HG03280 (cell line): Measurements from ENCODE around the gene CAMTA2.

Experiments used
- ATAC-seq: cut with Tn5 transposase; IDR thresholded peaks from one replicate; pipeline ENCODE4 v1.9.1; 2021; ENCODE audit warnings: mild to moderate bottlenecking, moderate library complexity; ENCODE audit not compliant: unreplicated experiment

CAMTA2 gene

DNA sequence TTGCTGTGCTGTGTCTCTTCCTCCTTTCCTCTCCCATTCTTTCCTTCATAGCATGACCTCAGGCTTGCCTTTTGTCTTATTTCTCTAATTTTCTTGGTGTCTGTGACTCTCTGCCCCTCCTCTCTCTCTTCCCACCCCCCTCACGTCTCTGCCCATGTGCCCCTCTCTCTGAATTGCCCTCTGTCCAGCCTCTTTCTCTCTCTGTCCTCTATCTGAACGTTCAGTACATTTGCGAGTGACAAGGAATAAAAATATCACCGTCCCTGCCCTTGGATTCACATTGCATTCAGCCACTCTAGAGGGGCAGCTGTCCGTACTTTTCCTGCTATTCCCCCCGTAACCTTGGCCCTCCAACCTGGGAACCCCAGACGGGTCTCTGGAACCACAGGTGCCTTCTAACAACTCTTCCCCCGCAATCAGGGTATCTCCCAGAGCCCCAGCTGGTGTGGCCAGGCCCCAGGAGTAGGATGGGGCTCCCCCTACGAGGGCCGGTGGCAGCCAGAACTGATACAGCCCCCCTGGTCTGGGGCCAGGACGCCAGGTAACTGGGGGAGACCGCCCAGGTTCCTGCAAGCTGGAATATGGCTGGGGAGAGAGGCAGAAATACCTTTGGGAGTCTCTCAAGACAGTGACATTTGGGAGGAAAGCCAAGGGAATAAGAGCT lies 12.1 kb upstream of the CAMTA2 start:
- ATAC-seq, result no peak

DNA sequence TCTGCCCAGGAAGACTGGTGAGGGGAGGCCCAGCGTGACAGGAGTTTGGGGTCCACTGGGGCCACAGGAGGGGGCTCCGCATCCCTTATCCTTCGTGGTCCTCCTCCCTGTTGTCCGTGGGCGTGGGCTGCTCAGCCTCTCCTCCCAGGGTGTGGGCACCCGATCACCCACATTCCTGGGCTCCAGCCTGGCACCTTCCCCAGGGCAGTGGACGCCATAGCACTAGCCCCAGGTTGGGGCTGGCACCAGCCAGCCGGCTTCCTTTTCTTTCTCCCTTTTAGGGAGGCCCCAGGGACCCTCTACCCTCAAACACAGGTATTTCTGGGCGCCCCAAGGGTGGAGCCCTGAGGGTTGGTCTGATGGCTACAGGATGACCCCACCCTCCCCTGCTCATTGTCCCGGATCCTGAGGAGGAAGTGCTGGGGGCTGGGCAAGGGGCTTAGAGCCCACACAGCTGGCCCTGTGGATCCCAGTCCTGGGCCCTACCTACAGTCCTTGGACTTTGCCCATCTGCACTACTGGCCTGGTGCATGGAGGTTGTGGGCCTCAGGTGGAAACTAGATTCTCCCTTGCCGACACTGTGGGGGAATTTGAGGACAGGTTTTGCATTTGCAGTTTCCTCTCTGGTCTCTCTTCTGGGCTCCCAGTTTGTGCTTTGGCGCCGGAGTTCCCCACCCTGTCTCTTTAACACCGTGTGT lies 11.4 kb upstream of the CAMTA2 start:
- ATAC-seq, result no peak

DNA sequence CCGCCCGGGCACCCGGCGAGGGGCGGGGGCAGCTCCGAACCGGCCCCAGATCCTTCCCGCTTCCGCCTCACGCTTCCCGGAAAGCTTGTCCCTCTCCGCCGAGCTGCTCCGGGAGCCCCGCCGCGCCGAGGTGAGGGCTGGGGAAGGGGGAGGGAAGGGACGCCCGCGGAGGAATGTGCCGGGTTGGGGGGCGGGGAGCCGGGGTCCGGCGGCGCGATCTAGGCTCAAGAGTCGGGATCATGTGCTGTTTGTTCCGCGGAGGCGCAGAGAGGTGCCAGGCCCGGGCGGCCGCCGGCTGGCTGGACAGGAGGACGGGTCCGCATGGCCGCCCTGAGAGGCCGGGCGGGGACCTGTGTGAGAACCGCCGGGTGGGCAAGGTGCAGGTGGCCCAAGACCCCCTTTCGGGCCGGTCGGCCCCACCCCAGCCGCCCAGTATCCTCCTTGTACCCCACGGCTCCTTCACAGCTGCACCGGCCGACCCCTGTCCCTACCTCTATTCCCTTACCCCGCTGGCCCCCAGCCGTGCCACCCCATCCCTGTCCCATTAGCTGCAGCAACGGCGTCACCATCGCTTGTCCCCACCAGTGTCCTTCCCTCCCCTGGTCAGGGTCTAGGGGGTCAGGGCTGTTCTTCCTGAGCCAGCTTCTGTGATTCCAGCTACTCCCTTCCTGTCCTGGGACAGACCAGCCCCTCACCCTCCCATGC lies 10.7 kb upstream of the CAMTA2 start:
- peak; percentile 0 for ATAC-seq

DNA sequence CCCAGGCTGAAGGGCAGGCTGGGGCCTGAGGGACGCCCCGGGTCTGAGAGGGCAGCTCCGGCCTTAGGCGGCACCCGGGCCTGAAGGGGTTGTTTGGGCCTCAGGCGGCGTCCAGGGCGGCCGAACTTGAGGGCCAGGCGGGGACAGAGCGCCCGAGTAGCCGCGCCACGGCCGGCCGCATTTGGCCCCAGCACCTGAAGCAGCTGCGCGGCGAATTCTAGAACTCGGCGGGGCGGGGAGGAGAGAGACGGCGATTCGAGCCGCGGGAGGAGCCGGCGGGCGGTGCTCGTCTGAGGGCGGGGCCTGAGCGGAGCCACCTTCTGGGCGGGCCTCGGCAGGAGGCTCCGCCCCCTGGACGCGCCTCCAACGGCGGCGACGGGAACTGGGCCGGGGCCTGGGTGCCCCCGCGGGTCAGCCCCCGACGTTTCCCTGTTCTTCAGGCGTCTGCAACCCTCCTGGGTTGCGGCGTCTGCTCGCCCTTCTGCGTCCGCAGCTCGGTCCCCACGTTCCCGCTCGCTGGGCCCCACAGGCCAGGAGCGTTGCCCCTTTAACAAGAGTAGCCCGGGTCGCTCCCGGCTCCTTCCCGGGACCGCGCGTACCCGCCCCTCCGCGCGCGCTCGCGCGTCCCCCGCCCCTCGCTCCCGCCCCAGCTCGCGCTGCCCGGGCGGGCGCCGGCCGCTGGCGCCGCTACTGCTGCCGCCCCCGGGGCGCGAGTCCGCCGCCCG lies 10.0 kb upstream of the CAMTA2 start, which contains the start of the genes INCA1 and KIF1C:
INCA1 (minus strand) TSS at position 221 of the 725 bp plus-strand sequence. CDS start 3,085 bp downstream, outside the sequence.
KIF1C (plus strand) TSS at position 649 of the 725 bp plus-strand sequence. CDS start 2,297 bp downstream, outside the sequence.
- peak; percentile 86 for ATAC-seq

DNA sequence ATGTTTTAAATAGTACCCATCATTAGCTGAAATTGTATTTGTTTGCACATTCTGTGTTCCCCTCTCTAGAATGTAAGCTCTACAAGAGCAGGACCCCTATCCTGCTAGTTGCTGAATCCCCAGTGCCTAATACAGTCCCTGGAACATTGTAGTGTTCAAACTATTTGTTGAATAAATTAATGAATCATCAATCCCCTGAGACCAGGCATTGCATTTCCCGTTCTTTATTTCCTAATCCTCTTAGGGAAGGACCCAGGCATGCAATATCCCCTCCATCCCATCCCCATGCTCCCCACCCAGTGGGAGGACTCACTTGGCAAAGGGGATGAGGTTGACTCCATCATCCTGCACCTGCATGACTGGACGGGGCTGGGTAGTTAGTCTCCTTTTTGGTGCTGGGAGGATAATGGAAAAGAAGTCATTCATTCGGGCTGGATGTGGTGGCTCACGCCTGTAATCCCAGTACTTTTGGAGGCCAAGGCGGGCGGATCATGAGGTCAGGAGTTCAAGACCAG lies 6.7 kb upstream of the CAMTA2 start:
- no peak for ATAC-seq

DNA sequence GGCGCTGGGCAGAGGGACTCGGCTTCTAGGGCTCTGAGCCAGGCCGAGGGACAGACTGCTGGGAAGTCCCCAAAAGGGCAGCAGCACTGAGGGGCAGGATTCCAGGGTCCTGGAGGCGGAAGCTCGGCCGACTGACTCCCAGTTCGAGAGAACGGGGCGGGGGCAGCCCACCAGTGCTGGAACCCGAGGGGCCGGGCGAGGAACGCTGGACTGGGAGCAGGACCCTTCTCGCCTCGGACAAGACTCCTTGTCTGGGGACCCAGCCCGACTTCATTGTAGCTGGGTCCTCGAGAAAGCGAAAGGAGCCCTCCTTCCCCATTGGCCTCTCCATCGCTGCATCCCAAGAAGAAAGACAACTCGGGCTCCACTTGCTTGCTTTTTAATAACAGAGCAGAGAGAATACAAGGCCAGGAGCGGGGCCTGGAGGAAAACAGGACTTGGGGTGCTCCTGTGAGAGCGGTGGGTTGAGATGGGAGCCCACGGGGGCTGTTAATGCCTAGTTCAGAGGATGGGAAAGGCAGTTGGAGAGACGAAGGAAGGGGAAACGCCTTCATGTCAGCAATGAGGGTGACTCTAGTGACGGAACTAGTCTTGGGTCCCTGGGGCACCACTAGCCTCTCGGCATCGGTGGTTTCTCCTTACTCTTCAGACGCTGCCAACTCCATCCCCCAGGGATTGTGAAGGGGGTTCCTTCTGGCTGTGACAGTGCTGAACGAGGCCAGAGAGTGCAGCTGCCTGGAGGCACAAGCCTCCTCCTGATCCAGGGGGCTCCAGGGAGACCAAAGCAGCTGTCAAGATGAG lies 492 bp upstream of the CAMTA2 start:
- ATAC-seq, result no peak

DNA sequence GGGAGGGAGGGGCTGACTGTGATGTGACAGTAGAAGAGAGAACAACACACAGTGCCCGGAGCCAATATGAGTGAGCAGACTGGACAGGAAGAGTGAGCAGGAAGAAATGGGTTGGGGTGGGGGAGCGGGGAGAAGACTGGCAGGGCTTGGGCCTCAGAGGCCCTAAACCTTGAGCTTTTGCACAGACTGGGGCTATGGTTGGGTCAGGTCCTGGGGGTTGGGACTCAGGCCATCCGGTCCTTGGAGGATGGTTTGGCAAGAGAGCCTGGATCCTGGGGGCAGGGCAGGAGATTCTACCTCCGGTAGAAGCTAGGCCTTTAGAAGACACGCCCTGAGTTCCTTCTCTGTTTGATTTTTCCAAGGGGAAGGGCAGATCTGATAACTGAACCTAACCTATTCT lies 1.1 kb downstream of the CAMTA2 start:
- no peak for ATAC-seq

DNA sequence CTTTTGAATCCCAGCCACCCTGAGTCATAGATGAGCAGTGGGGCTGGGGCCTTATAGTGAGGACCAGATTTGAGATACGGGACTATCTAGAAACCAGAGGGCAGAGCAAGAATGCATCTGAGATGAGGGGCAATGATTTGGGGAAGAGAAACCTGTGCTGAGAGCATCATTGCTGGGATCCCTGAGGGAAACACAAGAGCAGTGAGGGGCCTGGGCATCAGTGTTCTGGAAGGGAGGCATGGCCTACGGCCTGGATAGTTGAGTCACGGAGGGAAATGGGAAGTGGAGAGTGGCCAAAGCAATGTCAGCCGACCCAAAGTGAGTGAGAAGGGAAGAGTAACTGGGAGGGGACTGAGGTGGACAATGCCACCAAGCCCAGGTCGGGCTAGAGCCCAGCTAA lies 5.2 kb downstream of the CAMTA2 start:
- ATAC-seq, result no peak

DNA sequence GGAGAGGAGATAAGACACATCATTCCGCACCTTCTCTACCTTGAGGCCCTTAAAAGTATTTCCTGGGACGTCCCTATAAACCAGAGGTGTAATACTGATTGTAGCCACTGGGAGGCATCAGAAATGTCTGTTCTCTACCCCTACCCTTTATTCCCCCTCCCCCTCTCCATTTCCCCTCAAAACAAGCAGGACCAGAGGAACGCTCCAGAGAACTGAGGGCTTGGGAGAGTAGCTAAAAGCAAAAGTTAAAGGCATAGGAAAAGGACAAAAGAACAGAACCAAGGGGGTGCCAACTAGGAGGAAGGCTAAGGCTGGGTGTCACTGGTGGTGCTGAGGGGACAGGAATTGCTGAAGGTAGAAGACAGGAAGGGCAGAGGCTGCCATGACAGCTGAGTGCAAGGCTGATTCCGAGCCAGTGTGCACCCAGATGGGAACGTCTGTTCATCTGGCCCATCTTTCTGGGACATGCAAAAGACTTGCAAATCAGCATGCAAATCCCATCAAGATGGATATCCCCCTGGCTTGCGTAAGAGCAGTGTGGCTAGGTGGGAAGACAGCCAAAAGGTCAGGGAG lies 6.7 kb downstream of the CAMTA2 start:
- no peak for ATAC-seq

DNA sequence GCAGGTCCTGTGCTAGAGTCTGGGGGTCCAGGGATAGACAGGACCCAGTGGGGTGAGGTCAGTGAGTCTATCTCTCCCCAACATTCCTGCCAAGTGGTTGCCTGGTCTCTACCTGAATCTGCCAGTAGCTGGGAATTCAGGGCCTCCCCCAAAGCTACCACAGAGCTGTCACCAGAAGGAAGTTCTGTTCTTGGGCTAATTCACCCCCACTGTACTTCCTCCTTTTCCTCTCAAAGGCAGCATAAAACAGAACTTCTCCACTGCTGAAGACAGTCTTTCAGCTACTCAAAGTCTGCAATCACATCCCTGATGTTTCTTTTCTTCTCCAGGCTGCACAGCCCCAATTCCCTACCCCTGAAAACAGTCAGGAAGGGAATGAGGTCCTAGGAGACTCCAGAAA lies 8.7 kb downstream of the CAMTA2 start:
- no peak for ATAC-seq

DNA sequence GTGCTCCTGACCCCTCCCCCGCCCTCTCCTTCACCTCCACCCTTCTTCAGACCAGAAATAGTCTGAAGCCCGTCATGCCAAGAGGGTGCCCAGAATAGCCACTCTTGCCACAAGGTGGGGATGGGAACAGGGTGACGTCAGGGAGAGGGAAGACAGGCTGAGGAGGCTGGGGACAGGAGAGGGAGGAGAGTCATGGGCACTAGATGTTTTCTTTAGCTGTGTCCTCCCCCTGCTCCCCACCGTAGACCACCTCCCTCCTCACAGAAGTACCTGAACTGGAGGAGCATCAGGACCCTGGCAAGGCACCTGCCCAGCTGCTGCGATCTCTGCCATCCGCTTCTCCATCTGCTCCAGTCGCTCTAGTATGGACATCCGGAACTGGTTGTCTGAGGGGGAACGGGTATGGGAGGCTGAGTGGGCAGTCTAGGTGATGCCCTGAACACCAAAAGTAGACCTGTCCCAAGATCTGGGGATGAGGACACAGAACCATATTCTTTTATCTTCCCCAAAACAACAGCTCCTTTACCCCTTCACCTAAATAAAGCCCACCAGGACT lies 13.3 kb downstream of the CAMTA2 start:
- ATAC-seq, result no peak

DNA sequence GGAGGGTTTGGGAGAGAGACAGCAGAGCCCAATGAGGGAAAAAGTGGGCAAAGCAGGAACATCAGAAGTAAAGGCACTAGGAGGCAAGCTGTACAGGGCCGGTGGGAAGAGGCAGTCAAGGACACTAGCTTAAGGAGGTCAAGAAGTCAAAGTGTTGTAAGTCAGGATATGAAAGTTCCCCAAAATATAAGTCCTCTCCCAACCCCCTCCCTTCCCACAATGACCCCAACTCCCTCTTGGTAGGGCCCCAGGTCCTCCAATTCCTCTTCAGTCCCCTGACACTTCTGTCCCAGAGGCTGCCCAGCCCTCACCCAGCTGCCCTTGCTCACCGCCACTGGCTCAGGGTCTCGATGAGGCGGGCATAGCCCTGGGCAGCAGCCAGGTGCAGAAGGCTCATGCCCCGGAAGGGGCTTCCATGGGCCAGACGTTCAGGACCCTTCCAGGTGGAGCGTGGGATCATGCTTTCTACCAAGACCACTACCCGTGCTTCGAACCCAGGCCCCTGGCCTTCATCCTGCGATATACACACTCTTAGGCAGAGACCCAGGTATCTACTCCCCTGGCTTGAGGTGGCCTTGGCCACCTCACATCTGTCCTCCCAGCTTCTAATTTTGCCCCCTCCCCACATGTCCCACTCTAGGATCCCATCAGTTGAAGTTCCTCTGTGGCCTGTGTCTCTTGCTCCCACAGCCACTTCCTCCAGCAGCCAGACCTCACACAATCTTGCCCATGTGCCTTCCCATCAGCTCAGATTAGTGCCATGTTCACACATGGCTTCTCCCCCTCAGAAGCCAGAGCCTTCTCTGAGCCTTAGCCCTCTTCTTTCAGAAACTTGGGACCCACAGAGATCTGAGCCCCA lies 14.0 kb downstream of the CAMTA2 start:
- no peak for ATAC-seq

DNA sequence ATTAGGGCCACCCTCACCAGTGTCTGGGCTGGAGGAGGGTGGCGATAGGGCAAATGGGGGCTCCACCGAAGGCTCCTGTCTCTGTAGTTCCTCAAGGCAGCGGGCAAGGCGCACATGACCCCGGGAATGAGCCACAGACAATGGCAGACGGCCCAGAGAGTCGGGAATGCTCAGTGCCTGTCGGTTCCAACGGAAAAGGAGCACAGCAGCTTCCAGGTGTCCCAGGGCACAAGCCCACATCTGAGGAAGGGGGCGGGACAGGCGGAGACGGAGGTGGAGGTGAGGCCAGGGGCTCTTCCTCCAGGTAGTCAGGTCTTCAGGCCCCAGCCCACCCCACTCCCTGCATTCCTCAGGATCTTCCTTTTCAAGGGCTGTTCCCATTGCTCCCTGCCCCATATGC lies 14.7 kb downstream of the CAMTA2 start:
- ATAC-seq, result no peak

DNA sequence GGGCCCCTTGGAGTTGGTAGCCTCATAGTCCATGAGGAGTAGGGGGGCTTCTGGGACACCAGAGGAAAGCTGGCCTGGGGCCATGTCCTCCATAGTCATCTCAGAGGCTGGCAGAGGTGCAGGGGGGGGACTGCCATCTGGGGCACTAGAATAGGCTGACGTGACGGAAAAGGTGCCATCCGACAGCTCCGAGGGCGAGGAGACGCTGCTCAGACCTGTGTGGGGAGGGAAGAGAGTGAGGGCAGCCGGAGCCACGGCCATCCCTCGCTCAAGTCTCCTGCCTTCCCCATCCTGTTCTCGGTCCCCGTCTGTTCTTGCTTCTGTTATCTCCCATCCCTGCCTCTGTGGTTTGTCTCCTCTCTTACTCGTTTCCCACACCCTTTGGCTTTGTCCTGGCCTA lies 15.2 kb downstream of the CAMTA2 start:
- no peak for ATAC-seq

DNA sequence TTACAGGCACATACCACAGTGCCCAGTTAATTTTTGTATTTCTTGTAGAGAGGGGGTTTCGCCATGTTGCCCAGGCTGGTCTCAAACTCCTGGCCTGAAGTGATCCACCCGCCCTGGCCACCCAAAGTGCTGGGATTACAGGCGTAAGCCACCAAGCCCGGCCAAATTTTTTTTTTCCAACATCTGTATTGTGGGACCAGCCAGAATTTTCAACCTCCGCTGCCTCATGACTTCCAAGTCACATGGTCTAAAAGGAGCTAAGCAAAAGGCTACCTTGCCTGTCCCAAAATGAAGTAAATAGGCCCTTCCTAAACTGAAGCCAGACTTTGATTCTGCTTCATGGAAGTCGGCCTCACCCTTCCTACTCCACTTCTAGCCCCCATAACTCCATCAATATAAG lies 15.6 kb downstream of the CAMTA2 start:
- ATAC-seq, result no peak

DNA sequence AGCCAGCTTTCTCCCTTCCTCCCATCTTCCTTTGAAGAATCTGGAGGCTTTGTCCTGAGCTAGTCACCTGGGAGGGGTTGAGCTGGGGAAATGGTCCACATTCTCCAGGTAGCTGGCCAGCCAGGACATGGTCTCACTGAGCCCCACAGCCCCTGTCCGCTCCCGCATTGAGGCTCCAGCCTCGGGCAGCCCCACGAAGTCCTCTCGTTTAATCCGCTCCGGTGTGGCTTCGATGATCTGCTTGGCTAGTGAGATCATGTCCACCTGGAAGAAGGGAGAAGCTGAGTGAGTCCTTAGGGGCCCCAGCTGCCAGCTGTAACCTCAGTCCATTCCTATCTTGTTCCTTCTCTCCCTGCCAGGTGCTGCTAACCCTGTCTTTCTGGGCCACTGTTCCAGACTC lies 17.2 kb downstream of the CAMTA2 start:
- ATAC-seq, result no peak

DNA sequence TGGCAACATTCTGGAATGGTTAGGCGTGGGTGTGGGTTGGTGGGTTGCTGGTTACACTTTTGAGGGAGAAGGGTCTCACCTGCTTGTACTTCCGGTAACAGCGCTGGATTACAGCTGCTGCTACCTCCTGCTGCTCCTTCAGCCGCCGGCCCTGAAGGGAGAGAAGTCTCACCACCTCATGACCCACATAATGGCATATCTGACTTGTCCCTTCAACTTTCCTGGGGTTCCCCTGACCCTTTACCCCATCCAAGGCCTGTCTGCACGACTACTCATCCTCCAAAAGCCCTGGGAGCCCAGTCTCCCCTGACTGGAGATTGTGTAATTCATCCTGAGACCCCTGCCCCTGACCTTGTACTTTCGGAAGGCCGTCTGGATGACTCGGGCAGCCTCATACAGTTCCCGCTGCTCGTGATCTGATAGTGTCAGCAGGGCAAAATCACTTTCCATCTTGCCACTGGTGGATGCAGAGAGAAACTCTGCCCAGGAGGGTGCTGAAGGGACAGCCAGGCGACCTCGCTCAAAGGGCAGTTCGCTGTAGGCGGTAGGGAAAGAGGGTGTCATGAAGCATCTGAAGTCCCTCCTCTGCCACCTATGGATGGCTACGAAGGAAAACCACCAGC lies 17.8 kb downstream of the CAMTA2 start:
- no peak for ATAC-seq

DNA sequence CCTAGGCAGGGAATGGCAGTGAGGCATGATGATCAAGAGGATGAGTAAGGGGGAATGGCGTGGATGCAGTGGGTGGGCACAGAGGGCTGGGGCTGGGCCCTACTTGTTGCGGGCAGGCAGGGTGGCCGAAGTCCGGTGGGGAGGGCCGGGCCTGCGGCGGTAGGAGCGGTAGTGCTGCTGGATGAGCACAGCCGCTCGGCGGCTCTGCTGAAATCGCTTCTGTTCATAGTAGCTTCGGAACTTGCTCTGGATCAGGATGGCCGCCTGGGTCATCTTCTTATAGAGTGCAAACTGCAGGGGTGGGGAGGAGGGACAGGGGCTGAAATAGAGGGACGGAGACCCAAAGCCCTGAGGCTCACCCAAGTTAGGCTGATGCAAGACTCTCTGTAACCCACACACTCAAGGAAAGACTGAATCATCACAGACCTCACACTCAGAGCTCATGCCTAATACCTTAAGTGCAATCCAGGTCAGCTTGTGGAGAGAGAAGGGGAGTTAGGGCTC lies 18.4 kb downstream of the CAMTA2 start:
- no peak for ATAC-seq
